Measurements from ENCODE around the gene TTC28. TPM values are rescaled to one million over a fixed set of nuclear protein-coding genes. Genes with fewer than 3 reads are reported as not detected.
A peak's percentile ranks its signal among the peaks of the same experiment; 100 is the strongest.

Gene TTC28
- total RNA-seq, 1 donor: 19.7 TPM

GRCh38 chr22:28123989-28124766 is 555.5 kb downstream of the TTC28 start:
- DNase-seq (ENCODE audit: low read depth in 2 of 3, low spot score in 2 of 3): no peak

- no peak for DNase-seq (ENCODE audit: low read depth in 2 of 3, low spot score in 2 of 3)
These were observed 558.7 kb downstream of the TTC28 start for GRCh38 chr22:28120691-28121592.

GRCh38 chr22:28118957-28119631 is 560.5 kb downstream of the TTC28 start:
- no peak for DNase-seq (ENCODE audit: low read depth in 2 of 3, low spot score in 2 of 3)

GRCh38 chr22:28116219-28116673 is 563.4 kb downstream of the TTC28 start:
- no peak for DNase-seq (ENCODE audit: low read depth in 2 of 3, low spot score in 2 of 3)

GRCh38 chr22:28115426-28115825 is 564.2 kb downstream of the TTC28 start:
- no peak for DNase-seq (ENCODE audit: low read depth in 2 of 3, low spot score in 2 of 3)

- peak in 2 of 3 donors; percentile 13 to 62 for DNase-seq (ENCODE audit: low read depth in 2 of 3, low spot score in 2 of 3)
These were observed 567.0 kb downstream of the TTC28 start for GRCh38 chr22:28112548-28113043.

- DNase-seq (ENCODE audit: low read depth in 2 of 3, low spot score in 2 of 3): no peak
These were observed 567.5 kb downstream of the TTC28 start for GRCh38 chr22:28112190-28112544.

GRCh38 chr22:28111501-28112189 is 568.0 kb downstream of the TTC28 start:
- DNase-seq (ENCODE audit: low read depth in 2 of 3, low spot score in 2 of 3): no peak

- DNase-seq (ENCODE audit: low read depth in 2 of 3, low spot score in 2 of 3): no peak
These were observed 570.8 kb downstream of the TTC28 start for GRCh38 chr22:28108851-28109250.

- no peak for DNase-seq (ENCODE audit: low read depth in 2 of 3, low spot score in 2 of 3)
These were observed 573.0 kb downstream of the TTC28 start for GRCh38 chr22:28106617-28107016.

- DNase-seq (ENCODE audit: low read depth in 2 of 3, low spot score in 2 of 3): no peak
These were observed 573.7 kb downstream of the TTC28 start for GRCh38 chr22:28105988-28106387.

GRCh38 chr22:28105413-28105812 is 574.2 kb downstream of the TTC28 start:
- DNase-seq (ENCODE audit: low read depth in 2 of 3, low spot score in 2 of 3): peak in 1 of 3 donors; percentile 6

GRCh38 chr22:28103596-28103995 is 576.0 kb downstream of the TTC28 start:
- no peak for DNase-seq (ENCODE audit: low read depth in 2 of 3, low spot score in 2 of 3)

GRCh38 chr22:28102151-28102812 is 577.4 kb downstream of the TTC28 start:
- DNase-seq (ENCODE audit: low read depth in 2 of 3, low spot score in 2 of 3): no peak

GRCh38 chr22:28097627-28098026 is 582.0 kb downstream of the TTC28 start:
- DNase-seq (ENCODE audit: low read depth in 2 of 3, low spot score in 2 of 3): no peak

- DNase-seq (ENCODE audit: low read depth in 2 of 3, low spot score in 2 of 3): no peak
These were observed 583.5 kb downstream of the TTC28 start for GRCh38 chr22:28096161-28096560.

- DNase-seq (ENCODE audit: low read depth in 2 of 3, low spot score in 2 of 3): no peak
These were observed 584.1 kb downstream of the TTC28 start for GRCh38 chr22:28095316-28096095.

- DNase-seq (ENCODE audit: low read depth in 2 of 3, low spot score in 2 of 3): no peak
These were observed 584.9 kb downstream of the TTC28 start for GRCh38 chr22:28094771-28095170.

- DNase-seq (ENCODE audit: low read depth in 2 of 3, low spot score in 2 of 3): no peak
These were observed 585.9 kb downstream of the TTC28 start for GRCh38 chr22:28093711-28094110.

All from hematopoietic multipotent progenitor cell (in vitro differentiated cells).